NCI-H2107 (cell line): Measurements from ENCODE around the gene KRT28.
"Not testable (repeated sequence)": the region's sequence is repeated elsewhere in the genome, so short reads cannot be mapped to it uniquely, and the experiment has no call there.

ENCODE experiments used
- DNase-seq: peaks from one replicate; lab custom pipeline; 2025; lab: John Stamatoyannopoulos, UW

KRT28 gene

DNA sequence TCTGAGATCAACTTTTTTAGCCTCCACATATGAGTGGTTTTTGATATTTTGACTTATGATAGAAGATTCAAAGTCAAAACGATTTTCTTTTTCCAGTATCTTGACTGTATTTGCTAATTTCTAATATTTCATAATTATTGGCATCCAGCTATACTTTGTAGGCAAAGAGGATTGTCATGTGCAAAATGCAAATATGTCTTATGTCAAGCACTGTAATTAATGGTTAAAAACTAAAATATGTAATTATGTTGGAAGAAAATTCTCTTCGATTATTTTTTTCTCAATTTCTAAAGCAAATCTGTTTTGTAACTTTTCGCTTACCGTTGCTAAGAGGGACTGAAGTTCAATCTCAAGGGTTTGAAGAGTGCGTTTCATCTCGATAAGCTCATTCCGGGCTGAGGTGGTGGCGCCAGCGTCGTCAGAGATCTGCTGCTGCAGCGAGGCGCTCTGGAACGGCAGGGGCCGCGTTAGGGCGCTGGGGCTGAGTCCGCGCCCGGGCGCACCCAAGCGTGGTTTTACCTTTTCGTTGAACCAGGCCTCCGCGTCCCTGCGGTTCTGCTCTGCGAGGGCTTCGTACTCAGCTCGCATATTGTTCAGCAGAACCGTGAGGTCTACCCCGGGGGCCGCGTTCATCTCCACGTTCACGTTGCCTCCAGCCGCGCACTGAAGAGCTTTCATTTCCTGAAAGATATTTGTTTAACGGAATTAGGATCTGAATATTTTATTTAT, 20.4 kb downstream of the KRT28 start:
- no peak for DNase-seq

DNA sequence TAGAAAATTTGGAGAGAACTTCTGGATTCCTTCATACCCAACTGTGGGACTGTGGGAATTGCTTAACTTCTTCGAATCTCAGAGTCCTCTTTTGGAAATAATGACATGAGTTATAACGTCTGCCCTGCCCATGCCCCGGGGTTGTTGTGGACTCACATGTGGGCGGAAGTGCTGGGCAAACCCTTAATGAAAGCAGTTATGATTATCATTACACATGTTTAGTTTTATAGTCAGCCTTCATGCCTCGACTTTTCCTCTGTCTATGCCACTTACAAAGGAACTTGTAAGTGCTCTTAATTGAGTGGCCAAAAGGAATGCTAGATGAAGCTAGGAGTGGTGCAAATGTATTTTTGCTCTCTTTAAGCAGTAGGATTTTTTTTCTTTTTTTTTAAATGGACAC, 21.3 kb downstream of the KRT28 start:
- no peak for DNase-seq

GRCh38 chr17:40777971-40778370, 21.8 kb downstream of the KRT28 start:
- DNase-seq = no peak

- DNase-seq = no peak
Measured at GRCh38 chr17:40777459-40777858, 22.3 kb downstream of the KRT28 start.

GRCh38 chr17:40775945-40776344, 23.8 kb downstream of the KRT28 start:
- no peak for DNase-seq

- no peak for DNase-seq
Measured at GRCh38 chr17:40772101-40772500, 27.7 kb downstream of the KRT28 start, which contains the start of gene KRT26. Gene KRT26 (minus strand): TSS chr17:40772201. CDS start chr17:40772113, 88 bp downstream.

GRCh38 chr17:40765657-40766056, 34.1 kb downstream of the KRT28 start:
- DNase-seq = no peak

GRCh38 chr17:40763752-40764151, 36.0 kb downstream of the KRT28 start:
- DNase-seq = no peak

- DNase-seq = no peak
Measured at GRCh38 chr17:40760105-40761016, 39.4 kb downstream of the KRT28 start.

- no peak for DNase-seq
Measured at GRCh38 chr17:40755231-40755630, 44.5 kb downstream of the KRT28 start, which contains the start of gene KRT25. Gene KRT25 (minus strand): TSS chr17:40755331. CDS start chr17:40755271, 60 bp downstream.

DNA sequence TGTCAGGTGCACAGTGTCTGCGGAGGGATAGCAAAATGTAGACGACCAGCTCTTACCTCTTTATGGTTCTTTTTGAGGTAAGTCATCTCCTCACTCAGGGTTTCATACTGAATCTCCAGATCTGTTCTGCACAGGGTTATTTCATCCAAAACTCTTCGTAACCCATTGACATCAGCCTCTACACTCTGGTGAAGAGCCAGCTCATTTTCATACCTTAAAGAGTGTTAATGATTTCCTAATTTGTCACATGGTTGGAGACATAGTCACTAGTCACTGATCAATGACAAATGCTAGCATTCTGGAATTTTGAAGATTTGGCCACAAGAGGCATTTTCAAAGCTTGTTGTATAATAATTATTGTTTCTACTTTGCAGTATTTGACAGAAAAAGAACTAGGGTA, 46.0 kb downstream of the KRT28 start:
- DNase-seq = no peak

DNA sequence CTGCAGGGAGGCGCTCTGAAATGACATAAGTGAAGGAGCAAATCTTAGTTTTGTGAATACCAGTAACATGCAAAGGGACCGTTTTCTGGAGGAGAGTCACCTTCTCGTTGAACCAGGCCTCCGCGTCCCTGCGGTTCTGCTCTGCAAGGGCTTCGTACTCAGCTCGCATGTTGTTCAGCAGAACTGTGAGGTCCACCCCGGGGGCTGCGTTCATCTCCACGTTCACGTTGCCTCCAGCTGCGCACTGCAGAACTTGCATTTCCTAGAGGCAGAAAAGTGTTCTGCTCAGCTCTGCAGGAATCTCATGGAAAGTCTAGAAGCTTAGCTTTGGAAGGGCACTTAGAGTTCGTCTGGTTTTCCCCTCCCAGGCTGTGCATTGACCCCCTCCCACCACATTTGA, 48.7 kb downstream of the KRT28 start:
- DNase-seq = no peak

GRCh38 chr17:40750391-40750790, 49.4 kb downstream of the KRT28 start:
- no peak for DNase-seq

GRCh38 chr17:40748666-40749065, 51.1 kb downstream of the KRT28 start:
- not testable (repeated sequence) for DNase-seq
